ENCODE data around the gene BMAL1. TPM values are rescaled to one million over a fixed set of nuclear protein-coding genes. Genes with fewer than 3 reads are reported as not detected.

BMAL1 gene
- total RNA-seq, 1 experiment from 2014 or later: 3.3 TPM

GRCh38 chr11:13327421-13327820 lies 49.8 kb downstream of the BMAL1 start:
- Histone ChIP-seq H2BK120ac (ENCODE audit: low read depth, low read length, poor library complexity, severe bottlenecking) (no peak overlapping the region), H3K27me3 (ENCODE audit: insufficient read depth, low read length) (no peaks in the 10 kb centered on the region), H3K56ac (ENCODE audit: insufficient read length, low read depth, low read length) (no peak overlapping the region), H2BK12ac (ENCODE audit: insufficient read length, low read depth, low read length) (no peak overlapping the region), H3K14ac (ENCODE audit: insufficient read depth, low read length) (no peak overlapping the region), H3K4me2 (ENCODE audit: insufficient read depth, insufficient read length, low read length) (no peak overlapping the region), H2AFZ (ENCODE audit: low read length) (no peak overlapping the region), H2BK5ac (ENCODE audit: insufficient read length, low read length) (no peak overlapping the region), H4K8ac (replicated peaks; ENCODE audit: insufficient read length, low read depth, low read length) (no peak overlapping the region), H3K4ac (ENCODE audit: low read depth, low read length) (no peak overlapping the region), H4K20me1 (ENCODE audit: control insufficient read depth, insufficient read depth, insufficient read length) (no peaks in the 10 kb centered on the region), H3K9me3 (ENCODE audit: control insufficient read depth, low read depth, low read length) (no peaks in the 10 kb centered on the region), H4K91ac (ENCODE audit: insufficient read length, low read depth, low read length) (no peak overlapping the region), H3K4me1 (ENCODE audit: insufficient read depth, low read length) (no peaks in the 10 kb centered on the region), H2BK15ac (ENCODE audit: low read depth, low read length) (no peak overlapping the region), H3K23me2 (ENCODE audit: insufficient read length, low read depth, low read length, poor library complexity, severe bottlenecking) (no peaks in the 10 kb centered on the region), H3K9ac (ENCODE audit: extremely low read depth, insufficient read length, low read length) (no peak overlapping the region), H3K27ac (ENCODE audit: insufficient read length, low read depth, low read length) (no peak overlapping the region), H3K79me2 (ENCODE audit: insufficient read depth, low read length) (no peaks in the 10 kb centered on the region), H3K79me1 (ENCODE audit: insufficient read depth, low read depth, low read length, poor library complexity, severe bottlenecking) (no peaks in the 10 kb centered on the region), H3K23ac (ENCODE audit: insufficient read length, low read depth, low read length) (no peak overlapping the region), H4K5ac (ENCODE audit: insufficient read length, low read depth, low read length) (no peak overlapping the region), H2AK5ac (ENCODE audit: insufficient read length, low read length) (no peak overlapping the region), H3T11ph (ENCODE audit: low read length) (no peak overlapping the region), H2BK20ac (ENCODE audit: low read depth, low read length, poor library complexity, severe bottlenecking) (no peak overlapping the region), H3K18ac (ENCODE audit: insufficient read length, low read depth, low read length) (no peak overlapping the region)
- Mint-ChIP-seq H3K4me1 (peaks cover 4 to 8% of the 10 kb centered on the region in 2 experiments; a peak in 3 of 4 replicates), H3K4me3 (no peak overlapping the region), H3K36me3 (ENCODE audit: insufficient read depth in 1 of 3, low read depth in 3 of 3) (no peaks in the 10 kb centered on the region), H3K27me3 (ENCODE audit: low read depth) (no peaks in the 10 kb centered on the region), H3K9me3 (no peaks in the 10 kb centered on the region), H3K27ac (no peak overlapping the region)
- no CpG with 5 or more reads among the region's 4 CpGs for WGBS (ENCODE audit: extremely low coverage, insufficient read length, low lambda C conversion rate)
- TF ChIP-seq CTCF (conservative IDR thresholded peaks at IDR 0.05): no peak
- no peak for DNase-seq
